Measurements from ENCODE around the gene SLC30A3.

SLC30A3 gene

DNA sequence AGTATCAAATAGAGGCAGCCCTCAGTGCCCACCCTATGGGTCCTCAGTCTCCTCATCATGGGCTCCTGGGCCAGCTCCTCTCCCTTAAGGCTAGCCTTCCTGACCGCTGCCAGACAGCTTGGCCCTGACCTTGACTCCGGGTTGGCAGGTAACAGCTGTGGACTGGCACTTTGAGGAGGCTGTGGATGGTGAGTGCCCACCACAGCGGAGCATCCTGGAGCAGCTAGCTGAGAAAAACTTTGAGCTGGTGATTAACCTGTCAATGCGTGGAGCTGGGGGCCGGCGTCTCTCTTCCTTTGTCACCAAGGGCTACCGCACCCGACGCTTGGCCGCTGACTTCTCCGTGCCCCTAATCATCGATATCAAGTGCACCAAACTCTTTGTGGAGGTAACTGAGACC is 26.7 kb downstream of the SLC30A3 start:
- no peak for DNase-seq (ENCODE audit: low read depth, low spot score)

DNA sequence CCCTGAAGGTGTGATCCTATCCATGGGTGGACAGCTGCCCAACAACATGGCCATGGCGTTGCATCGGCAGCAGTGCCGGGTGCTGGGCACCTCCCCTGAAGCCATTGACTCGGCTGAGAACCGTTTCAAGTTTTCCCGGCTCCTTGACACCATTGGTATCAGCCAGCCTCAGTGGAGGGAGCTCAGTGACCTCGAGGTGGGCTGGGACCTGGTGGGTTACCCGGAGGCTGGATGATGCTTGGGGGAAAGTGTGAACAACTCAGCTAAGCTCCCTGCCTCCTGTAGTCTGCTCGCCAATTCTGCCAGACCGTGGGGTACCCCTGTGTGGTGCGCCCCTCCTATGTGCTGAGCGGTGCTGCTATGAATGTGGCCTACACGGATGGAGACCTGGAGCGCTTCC is 29.5 kb downstream of the SLC30A3 start:
- no peak for DNase-seq (ENCODE audit: low read depth, low spot score)

DNA sequence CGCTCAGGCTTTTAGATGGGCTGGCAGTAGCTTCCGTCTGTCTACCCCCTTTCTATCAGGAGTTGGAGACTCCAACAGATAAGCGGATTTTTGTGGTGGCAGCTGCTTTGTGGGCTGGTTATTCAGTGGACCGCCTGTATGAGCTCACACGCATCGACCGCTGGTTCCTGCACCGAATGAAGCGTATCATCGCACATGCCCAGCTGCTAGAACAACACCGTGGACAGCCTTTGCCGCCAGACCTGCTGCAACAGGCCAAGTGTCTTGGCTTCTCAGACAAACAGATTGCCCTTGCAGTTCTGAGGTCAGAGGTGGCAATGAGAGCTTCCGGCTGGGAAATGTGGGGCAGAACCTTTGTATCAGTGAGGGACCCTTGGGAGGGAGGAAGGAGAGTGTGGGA is 30.9 kb downstream of the SLC30A3 start:
- DNase-seq (ENCODE audit: low read depth, low spot score) = no peak

DNA sequence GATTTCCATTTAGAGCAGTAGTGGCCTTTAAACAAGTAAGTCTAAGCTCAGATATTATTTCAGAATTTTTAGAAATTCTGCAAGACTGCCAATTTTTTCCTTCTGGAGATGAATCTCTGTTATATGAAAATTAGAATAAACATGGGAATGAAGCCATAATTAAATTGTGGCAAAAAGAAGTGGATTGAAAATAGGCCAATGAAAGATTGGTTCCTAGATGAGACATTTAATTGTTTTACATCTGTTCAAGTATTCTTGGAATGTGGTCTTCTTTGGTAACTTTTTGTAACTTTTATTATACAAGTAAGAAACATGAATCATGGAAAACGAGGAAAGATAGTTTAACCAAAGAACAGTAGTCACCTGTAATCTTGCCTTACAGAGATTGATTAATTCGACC is 35.3 kb downstream of the SLC30A3 start:
- DNase-seq (ENCODE audit: low read depth, low spot score) = no peak

DNA sequence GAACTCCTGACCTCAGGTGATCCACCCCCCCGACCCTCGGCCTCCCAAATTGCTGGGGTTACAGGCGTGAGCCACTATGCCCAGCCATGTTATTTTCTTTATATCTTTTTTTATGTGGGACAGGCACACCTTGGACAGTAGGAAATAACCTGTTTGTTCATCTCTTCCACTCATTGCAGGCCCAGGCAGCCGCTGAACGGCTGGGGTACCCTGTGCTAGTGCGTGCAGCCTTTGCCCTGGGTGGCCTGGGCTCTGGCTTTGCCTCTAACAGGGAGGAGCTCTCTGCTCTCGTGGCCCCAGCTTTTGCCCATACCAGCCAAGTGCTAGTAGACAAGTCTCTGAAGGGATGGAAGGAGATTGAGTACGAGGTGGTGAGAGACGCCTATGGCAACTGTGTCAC is 37.3 kb downstream of the SLC30A3 start:
- DNase-seq (ENCODE audit: low read depth, low spot score) = no peak

DNA sequence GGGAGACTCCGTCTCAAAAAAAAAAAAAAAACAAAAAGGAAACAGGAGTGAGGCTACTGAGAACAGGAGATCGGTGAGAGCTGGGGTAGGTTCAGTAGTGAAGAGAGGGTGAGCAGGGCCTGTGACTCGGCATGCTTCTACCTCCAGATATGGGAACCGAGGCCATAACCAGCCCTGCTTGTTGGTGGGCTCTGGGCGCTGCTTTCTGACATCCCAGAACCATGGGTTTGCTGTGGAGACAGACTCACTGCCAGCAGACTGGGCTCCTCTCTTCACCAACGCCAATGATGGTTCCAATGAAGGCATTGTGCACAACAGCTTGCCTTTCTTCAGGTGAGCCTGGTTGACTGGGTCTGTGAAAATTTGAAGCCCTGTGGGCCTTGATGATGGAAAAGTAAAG is 39.4 kb downstream of the SLC30A3 start:
- no peak for DNase-seq (ENCODE audit: low read depth, low spot score)

DNA sequence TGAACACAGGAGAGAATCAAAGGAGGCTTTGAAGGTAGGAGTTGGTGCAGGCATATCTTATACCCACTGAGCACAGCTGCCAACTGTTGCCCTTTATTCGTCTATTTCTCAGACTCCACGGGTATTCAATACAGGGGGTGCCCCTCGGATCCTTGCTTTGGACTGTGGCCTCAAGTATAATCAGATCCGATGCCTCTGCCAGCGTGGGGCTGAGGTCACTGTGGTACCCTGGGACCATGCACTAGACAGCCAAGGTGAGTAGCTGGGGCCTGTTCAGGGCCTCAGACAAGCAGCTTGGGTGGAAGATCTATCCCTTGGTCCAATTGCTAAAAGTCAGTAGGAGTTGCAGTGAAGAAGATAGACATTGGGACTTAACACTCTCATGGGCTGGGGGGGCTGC is 40.4 kb downstream of the SLC30A3 start:
- DNase-seq (ENCODE audit: low read depth, low spot score) = no peak

DNA sequence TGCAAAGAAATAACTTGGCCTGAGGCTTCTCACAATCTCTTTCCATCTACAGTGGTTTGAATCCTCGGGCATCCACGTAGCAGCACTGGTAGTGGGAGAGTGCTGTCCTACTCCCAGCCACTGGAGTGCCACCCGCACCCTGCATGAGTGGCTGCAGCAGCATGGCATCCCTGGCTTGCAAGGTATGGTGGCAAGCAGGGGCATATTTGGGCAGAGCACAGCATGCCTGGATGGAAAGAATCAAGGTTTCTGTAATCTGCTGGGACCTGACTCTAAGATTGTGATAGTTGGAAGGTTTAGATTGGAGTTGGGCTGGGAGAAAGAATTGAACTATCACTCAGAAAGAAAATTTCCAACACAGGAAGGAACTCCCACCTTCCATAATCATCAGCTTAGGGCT is 41.7 kb downstream of the SLC30A3 start:
- DNase-seq (ENCODE audit: low read depth, low spot score) = no peak

DNA sequence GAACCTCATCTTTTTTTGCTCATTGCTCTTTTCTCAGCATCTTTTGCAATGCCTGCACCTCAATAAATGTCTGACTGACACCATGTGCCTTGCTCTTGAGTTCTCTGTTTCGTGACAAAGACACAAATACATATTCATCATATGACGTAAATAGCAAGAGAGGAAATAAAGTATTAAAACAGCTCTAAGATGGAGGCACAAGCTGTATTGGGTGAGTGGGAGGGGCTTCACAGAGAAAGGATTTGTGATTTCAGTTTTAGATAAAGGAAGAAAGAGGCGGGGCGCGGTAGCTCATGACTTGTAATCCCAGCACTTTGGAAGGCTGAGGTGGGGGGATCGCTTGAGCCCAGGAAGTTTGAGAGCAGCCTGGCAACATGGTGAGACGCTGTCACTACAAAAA is 42.8 kb downstream of the SLC30A3 start:
- no peak for DNase-seq (ENCODE audit: low read depth, low spot score)

DNA sequence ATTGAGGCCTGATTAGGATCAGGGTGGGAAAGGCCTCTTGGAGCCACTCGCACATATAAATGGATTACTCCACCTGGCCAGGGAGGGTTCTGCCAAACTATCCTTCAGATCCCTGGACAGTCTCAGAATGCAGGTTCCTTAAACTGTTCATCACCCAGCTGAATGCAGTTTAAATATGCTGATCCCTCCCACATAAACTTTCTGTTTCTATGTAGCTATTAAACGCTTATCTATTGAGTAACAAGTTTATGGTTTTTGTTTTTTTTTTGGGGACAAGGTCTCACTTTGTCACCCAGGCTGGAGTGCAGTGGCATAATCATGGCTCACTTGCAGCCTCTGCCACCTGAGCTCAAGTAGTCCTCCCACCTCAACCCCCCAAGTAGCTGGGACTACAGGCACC is 43.8 kb downstream of the SLC30A3 start:
- no peak for DNase-seq (ENCODE audit: low read depth, low spot score)

DNA sequence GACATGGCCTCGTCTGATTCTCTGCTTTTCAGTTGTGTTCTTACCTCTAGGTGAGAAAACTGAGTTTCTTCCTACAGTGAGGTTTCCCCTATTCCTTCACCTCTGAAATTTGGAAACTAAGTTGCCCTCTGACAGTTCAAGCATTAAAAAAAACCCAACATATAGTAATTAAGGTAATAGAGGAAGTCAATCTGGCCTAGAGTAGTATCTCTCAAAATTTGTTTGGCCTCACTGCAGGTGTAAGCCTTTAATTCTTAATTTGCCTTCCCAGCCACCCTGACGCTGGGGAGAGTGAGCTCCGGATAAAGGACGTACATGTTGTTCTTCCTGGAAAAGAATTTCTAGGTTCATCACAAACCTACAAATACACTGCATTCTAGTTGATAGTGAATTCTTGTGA is 44.2 kb downstream of the SLC30A3 start:
- no peak for DNase-seq (ENCODE audit: low read depth, low spot score)

DNA sequence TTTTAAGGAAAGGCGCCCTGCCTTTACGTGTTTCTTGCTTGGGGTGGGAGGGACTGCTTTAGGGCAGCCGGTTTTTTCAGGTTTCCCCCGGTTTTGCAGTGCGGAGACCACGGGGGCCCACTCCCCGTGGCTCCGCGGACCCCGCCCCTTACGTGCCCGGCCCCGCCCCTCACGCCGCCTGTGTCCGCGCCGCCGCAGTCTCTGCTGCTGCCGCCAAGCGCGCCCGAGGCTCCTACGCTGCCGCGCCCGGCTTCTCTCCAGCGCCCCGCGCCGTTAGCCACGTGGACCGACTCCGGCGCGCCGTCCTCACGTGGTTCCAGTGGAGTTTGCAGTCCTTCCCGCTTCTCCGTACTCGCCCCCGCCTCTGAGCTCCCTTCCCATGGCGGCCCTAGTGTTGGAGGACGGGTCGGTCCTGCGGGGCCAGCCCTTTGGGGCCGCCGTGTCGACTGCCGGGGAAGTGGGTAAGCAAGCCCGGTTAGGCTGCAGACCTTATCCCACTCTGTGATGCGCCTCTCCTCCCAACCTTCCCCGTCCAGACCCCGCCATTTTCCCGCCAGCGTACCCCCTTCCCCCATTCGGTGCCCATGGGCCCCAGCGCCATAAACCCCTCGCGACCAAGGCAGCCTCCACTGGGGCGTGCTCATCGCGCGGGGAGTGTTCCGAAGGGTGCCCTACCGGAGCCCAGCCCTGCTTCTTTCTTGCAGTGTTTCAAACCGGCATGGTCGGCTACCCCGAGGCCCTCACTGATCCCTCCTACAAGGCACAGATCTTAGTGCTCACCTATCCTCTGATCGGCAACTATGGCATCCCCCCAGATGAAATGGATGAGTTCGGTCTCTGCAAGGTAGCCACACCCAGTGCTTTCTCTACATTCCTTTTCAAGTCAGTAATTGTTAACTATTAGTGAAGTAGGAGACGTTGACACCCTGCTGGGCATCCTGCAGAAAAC is 45.4 kb downstream of the SLC30A3 start, which contains the start of gene CAD:
Gene CAD (plus strand): TSS at position 197 of the 949 bp plus-strand sequence. CDS start 183 bp downstream, at position 380.
- peak; percentile 94 for DNase-seq (ENCODE audit: low read depth, low spot score)

DNA sequence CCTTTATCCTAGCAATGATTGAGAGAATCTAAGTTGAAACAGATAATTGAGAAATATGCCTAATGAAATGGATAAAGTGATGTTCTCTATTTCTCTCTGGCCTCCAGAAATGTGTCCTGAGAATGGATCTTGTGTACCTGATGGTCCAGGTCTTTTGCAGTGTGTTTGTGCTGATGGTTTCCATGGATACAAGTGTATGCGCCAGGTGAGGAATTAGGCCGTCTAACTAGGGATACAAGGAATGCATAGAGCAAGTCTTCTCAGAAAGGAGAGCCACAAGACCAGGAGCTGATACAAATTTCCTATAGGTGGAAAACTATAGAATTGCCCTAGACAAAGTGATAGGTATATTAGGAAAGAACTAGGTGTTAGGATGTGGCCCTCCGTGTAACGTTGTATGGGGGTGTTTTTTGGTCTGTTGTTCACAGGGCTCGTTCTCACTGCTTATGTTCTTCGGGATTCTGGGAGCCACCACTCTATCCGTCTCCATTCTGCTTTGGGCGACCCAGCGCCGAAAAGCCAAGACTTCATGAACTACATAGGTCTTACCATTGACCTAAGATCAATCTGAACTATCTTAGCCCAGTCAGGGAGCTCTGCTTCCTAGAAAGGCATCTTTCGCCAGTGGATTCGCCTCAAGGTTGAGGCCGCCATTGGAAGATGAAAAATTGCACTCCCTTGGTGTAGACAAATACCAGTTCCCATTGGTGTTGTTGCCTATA is 46.3 kb downstream of the SLC30A3 start:
- no peak for DNase-seq (ENCODE audit: low read depth, low spot score)

DNA sequence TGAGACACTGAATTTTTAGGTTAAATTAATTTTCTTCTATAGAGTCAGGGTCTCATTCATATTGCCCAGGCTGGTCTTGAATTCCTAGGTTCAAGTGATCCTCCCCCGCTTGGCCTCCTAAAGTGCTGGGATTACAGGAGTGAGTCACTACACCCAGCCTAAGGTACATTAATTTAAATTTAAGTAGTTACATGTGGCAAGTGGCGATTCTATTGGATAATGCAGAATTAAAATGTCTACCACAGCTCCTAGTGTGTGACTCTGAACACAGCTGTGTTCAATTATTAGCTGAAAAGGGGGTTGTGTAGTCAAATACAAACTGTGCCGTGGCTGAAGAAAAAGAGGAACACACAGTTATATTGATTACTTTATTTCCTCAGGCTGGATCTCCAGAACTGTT is 47.9 kb downstream of the SLC30A3 start:
- DNase-seq (ENCODE audit: low read depth, low spot score) = no peak

DNA sequence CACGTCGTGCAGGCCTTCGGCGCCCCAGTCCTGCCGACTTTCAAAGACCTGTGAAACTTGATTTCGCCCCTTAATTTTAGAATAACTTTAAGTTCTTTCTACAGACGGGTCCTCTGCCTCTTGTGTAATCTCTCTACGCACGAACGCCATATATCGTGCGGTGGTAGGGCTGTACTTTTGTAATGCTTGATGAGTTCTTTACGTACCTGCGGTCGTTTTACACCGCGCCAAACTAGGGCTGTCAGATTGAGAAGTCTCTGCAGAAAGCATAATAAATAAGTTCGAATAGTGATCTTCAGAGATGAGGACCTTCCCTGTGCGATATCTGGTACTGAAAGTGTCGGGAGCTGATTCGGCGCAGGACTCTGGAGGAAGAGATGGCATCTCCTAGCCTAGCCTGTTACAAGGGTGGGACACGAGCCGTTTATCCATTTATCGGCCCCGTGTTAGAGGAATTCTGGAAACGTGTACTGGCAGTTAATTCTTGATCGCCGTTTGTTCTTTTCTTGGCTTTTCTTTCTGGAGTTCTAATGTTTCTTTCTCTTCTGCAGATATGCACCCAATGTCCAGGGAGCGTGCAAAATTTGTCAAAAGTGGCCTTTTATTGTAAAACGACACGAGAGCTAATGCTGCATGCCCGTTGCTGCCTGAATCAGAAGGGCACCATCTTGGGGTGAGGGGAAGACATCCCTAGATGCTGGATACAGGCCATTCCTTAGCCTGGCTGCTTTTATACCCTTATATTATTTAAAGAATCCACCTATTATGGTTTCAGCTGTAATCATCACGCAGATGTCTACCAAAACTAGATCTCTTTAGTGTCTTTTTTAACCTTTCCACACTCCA is 50.0 kb downstream of the SLC30A3 start:
- DNase-seq (ENCODE audit: low read depth, low spot score) = peak; percentile 72

DNA sequence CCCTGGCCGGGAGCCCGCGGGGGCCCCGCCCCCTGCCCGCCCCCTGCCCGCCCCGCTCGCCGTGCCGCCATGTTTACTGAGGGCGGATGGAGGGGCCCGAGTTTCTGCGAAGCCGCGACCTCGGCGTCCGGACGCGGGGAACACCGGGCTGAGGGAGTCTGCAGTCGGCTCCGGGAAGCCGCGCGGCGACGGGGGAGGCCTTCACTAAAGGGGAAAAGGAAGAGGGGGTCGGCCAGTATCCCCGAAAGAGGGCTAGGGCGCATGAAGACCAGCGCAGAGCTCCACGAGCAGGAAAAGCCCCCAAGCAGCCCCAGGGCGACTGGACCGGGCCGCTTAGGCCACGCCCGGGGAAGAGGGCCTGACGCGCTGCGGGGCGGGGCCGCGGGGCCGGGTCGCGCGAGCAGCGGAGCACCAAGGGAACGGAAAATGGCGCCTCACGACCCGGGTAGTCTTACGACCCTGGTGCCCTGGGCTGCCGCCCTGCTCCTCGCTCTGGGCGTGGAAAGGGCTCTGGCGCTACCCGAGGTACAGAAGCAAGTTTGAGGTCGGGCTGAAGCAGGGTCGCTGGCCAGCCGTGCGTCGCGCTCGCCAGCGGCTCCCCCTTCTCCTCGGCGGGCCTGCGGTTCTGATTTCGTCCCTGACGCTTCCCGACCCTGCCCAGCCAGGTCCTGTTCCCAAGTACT is 50.8 kb downstream of the SLC30A3 start, which contains the start of the genes ATRAID and SLC5A6:
Gene ATRAID (plus strand): TSS at position 99 of the 683 bp plus-strand sequence. CDS start 328 bp downstream, at position 427.
Gene SLC5A6 (minus strand): TSS at position 326 of the 683 bp plus-strand sequence. CDS start 4,618 bp downstream, outside the sequence.
- peak; percentile 96 for DNase-seq (ENCODE audit: low read depth, low spot score)

DNA sequence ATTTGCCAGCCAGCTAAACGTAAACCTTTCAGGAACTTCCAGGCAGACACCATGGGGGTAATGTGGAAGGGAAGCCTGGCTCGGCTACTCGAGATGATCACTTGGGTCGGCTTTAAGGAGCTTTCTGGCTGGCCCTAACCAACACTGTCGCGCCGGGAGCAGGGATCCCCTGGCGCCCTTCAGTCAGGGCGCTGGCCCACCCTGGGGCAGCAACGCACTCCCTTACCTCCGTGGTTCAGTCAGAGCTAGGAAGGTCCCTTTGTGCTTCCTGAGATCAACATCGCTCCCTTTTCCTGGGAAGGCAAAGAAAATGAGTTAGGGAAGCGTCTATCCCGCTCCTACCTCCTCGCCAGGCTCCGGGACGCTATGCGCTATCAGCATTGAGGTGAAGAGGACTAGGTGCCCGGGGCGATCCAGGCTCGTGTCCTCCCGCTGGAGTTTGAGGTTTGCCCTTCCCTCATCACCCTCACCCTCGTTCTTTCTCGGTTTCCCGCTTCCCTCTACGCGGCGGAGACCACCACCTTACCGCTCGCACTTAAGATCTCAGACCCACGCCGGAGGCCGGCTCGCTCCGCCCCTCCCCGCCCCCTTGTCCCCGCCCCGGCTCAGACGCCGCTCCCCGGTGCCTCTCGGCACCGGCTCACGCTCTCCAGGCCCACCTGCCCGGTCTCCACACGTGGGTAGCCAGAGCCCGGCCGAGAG is 51.5 kb downstream of the SLC30A3 start:
- no peak for DNase-seq (ENCODE audit: low read depth, low spot score)

DNA sequence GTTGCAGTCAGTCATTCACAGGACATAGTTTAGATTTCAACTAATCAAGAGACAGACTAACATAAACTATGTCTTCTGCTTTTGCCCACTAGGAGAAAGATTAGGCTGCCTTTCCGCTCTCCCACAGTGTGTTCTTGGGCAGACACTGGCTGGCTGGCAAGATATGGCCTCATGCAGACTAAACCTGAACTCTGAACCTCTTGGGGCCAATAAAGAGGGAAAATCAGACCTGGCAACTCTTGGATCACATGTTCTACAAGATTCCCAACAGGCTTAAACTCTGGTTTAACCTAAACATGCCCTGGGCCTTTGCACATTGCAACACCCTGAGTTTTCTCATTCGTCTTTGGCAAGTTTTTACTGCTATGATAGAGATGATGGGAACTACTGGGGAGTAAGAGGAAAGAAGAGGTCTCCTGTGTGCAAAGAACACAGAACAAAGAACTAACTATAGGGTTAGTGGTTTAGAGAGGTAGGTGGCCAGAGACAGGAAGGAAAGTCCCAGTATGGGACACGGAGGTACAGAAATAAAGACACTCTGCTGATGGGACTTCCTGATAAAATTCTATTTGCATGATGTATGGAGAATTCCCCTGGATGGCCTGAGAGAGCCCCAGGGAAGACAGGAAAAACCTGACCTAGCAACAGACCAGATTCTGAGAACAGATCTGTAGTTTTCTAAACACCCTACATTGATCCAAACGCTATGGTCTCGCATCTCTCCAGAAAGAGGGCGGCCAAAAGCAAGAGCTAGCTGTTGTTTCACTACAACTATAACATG is 53.0 kb downstream of the SLC30A3 start:
- DNase-seq (ENCODE audit: low read depth, low spot score) = no peak

DNA sequence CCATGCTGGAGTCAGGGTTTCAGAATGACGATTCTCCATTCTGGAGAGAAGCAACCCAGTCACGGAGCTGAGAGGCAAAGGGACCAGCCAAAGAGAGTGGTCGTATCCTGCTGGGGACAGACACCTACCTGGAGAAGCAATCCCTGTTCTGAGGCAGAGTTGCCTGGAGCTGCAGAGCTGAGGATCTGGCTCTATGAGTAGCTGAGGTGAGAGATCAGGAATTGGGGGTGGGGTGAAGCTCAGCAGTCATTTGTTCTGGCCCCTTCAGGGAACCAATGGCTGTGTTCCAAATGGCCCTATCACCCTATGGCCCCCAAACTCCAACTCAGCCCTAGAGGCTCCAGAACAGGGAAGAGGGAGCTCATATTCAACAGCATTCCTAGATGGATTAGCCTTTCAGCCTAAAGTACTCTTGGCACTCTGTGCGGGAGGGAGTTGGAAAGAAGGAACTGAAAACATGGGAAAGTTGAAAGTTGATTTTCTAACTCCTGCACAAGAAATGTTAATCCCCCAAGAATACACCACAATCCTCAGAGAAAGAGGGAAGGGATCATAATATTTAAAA is 54.3 kb downstream of the SLC30A3 start:
- no peak for DNase-seq (ENCODE audit: low read depth, low spot score)
